Testis (tissue), 3 donors: ENCODE measurements around the gene TMPRSS11D. TPM values are rescaled to one million over a fixed set of nuclear protein-coding genes. Genes with fewer than 3 reads are reported as not detected.

Experiments used
- DNase-seq: peaks from one replicate; pipeline ENCODE4 v3.0.0-alpha.2; 2019
- H3K27ac ChIP-seq, 2 donors: fragments of 200-600 bp; sonication (generic); one replicate each; pipeline ENCODE4 v1.5.1; 2019
- H3K27me3 ChIP-seq: fragments of 200-600 bp; sonication (generic); one replicate; pipeline ENCODE4 v1.5.1; 2019
- H3K36me3 ChIP-seq: fragments of 200-600 bp; sonication (generic); one replicate; pipeline ENCODE4 v1.5.1; 2017; ENCODE audit warnings: low read depth; ENCODE audit errors: missing control alignments
- H3K4me1 ChIP-seq: fragments of 200-600 bp; sonication (generic); one replicate; pipeline ENCODE4 v1.5.1; 2019
- H3K4me3 ChIP-seq, 2 donors: fragments of 200-600 bp; sonication (generic); one replicate each; pipeline ENCODE4 v1.5.1; 2017 to 2019
- H3K9me3 ChIP-seq: fragments of 200-600 bp; sonication (generic); one replicate; pipeline ENCODE4 v1.5.1; 2017
- CTCF ChIP-seq, 3 experiments: fragments of 450-650 bp in 2 of 3; fragments of 200-600 bp in 1 of 3; sonication (generic) in 1 of 3; IDR thresholded peaks; one replicate each; pipeline ENCODE4 v1.5.1; 2016 to 2019; ENCODE audit warnings: antibody characterized with exemption in 3 of 3, mild to moderate bottlenecking in 2 of 3, moderate library complexity in 1 of 3
- POLR2A ChIP-seq: fragments of 450-650 bp; IDR thresholded peaks from one replicate; pipeline ENCODE4 v1.6.1; 2017; ENCODE audit warnings: antibody characterized with exemption, mild to moderate bottlenecking, moderate library complexity
- WGBS, 2 donors: methylation state at CpG; one replicate each; pipeline ENCODE4 v1.1.5; 2018; 5-methylcytosine and 5-hydroxymethylcytosine counted together
- intact Hi-C: fragments of 100-400 bp; cut with DNase I; formaldehyde crosslinking; loops from one replicate; pipeline ENCODE4 v1.15.1; 2023; ENCODE audit warnings: low total_unique reads
- polyA plus RNA-seq: library from polyadenylated mRNA; stranded (reverse); fragments of 350-450 nt; fragmentation: Illumina TruSeq; extraction: RNeasy Lipid Tissue Mini Kit (QIAGEN cat#74804); gene quantifications from one replicate; pipeline ENCODE4 v1.2.3, GENCODE V29; 2014; ENCODE audit warnings: low read depth, low replicate concordance; ENCODE audit not compliant: insufficient read depth
- total RNA-seq, 2 donors: library from RNA; depleted of rRNA; stranded (reverse); fragments of >200 nt; gene quantifications; one replicate each; pipeline ENCODE4 v1.2.3, GENCODE V29; 2016

The TMPRSS11D gene
- total and polyA plus RNA-seq, 3 donors from 2014 or later, result 0.19 to 0.26 TPM; not detected in 1

DNA sequence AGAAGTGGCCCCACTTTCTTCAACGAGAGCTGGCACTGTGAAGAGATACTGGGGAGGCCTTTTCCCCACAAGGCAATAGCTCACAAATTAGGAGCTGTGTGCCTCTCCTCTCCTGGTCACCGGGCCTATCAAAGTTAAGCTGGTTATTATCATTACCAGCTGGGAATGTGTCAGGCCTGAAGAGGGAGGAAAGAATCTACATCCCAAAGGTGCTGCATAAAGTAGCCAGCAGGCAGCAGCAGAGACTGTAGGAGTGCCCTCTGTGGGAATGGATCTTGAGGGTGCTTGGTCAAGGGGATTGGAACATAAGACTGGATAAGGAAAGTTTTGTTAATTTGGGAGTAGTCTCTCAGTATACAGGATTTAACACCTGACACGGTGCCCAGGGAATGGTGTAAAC is 9.1 kb upstream of the TMPRSS11D start:
- no peak overlapping the region for H3K27ac ChIP-seq
- H3K36me3 ChIP-seq, result no peaks in the 10 kb centered on the region
- WGBS, 2 donors, result 51 to 60% methylated on average over 2 to 3 of the region's 3 CpGs
- no peak for TF ChIP-seq CTCF (IDR thresholded peaks at IDR 0.05)
- no peak for TF ChIP-seq POLR2A
- no peaks in the 10 kb centered on the region for H3K4me1 ChIP-seq
- H3K9me3 ChIP-seq, result no peaks in the 10 kb centered on the region
- H3K4me3 ChIP-seq, result no peak overlapping the region
- DNase-seq, result no peak
- intact Hi-C loops, result no loop called here
- H3K27me3 ChIP-seq, result no peaks in the 10 kb centered on the region

DNA sequence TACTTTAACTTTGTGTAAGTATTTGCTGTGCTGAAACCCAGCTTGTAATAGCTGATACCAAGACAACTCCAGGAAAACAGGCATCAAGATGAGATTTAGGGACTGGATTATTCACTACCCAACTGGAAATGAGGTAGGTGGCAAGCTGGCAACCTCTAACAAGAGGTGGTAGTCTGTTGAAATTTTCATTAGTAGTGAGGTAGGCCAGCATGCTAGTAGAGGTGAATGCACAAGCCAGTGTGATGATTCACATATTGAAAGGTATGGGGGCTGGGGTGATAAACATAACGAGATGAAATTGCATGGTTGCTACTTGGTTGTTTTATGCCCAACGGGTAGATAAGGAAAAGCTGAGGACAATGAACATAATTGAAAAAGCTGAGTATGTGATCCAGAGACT is 8.5 kb upstream of the TMPRSS11D start:
- no peak for DNase-seq
- H3K36me3 ChIP-seq, result no peaks in the 10 kb centered on the region
- TF ChIP-seq CTCF (IDR thresholded peaks at IDR 0.05) (no peak), POLR2A (no peak)
- H3K27ac ChIP-seq, result no peak overlapping the region
- H3K27me3 ChIP-seq, result no peaks in the 10 kb centered on the region
- H3K9me3 ChIP-seq, result no peaks in the 10 kb centered on the region
- no peak overlapping the region for H3K4me3 ChIP-seq
- WGBS, 2 donors, result 54 to 73% methylated on average over 2 of the region's 2 CpGs
- intact Hi-C loops, result no loop called here
- no peaks in the 10 kb centered on the region for H3K4me1 ChIP-seq

DNA sequence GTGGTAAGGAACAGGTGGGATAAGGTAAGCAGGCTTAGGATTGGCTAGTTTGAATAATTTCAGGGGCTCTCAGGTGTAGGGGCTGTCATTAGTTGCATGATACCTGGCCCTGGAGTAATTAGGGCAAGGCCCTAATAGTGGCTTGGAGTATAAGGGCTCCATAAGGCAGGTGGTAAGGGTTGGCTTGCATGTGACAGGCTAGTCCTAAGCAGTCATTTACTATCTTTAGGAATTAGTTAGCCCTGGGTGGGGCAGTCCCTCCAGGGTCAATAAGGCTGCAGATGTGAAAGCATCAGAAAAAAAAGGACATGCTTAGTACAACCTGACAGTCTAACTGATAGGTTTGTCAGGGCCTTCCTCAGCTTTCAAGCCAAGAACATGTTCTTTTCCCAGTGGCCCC is 7.8 kb upstream of the TMPRSS11D start:
- no peak for TF ChIP-seq POLR2A
- no peak for TF ChIP-seq CTCF (IDR thresholded peaks at IDR 0.05)
- no peaks in the 10 kb centered on the region for H3K9me3 ChIP-seq
- no peaks in the 10 kb centered on the region for H3K36me3 ChIP-seq
- H3K27ac ChIP-seq, result no peak overlapping the region
- H3K4me3 ChIP-seq, result no peak overlapping the region
- no peak for DNase-seq
- intact Hi-C loops, result no loop called here
- no peaks in the 10 kb centered on the region for H3K4me1 ChIP-seq
- H3K27me3 ChIP-seq, result no peaks in the 10 kb centered on the region

- 80 to 85% methylated on average over 4 of the region's 4 CpGs for WGBS, 2 donors
- Histone ChIP-seq H3K4me3 (no peak overlapping the region), H3K27me3 (no peaks in the 10 kb centered on the region), H3K36me3 (no peaks in the 10 kb centered on the region), H3K9me3 (no peaks in the 10 kb centered on the region), H3K27ac (no peak overlapping the region), H3K4me1 (no peaks in the 10 kb centered on the region)
- DNase-seq, result no peak
- no peak for TF ChIP-seq POLR2A
- no peak for TF ChIP-seq CTCF (IDR thresholded peaks at IDR 0.05)
- intact Hi-C loops, result no loop called here
These were observed 2.5 kb upstream of the TMPRSS11D start for GRCh38 chr4:67886281-67886680.

DNA sequence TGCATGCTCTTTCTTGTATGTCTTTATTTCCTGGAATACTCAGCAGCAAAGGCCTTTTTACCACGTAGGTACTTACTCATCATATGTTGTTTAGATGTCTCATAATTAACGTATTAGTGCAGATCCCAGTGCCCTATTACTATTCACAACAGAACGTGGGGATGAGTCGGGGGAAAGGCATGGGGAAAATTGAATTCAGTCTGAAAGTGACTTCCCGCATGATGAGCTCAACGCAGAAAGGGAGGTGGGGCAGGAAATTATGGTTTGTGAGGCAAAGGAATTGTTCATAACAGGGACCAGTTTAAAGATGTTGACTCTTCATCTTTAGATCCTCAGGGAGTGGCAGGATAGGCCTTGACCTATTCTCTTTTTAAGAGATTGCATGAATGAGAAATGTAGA is 2.0 kb upstream of the TMPRSS11D start:
- H3K4me1 ChIP-seq, result no peaks in the 10 kb centered on the region
- 69 to 84% methylated on average over 6 of the region's 6 CpGs for WGBS, 2 donors

More for the DNA sequence above, 2.0 kb upstream of the TMPRSS11D start:
- Histone ChIP-seq H3K27me3 (no peaks in the 10 kb centered on the region), H3K9me3 (no peaks in the 10 kb centered on the region), H3K27ac (no peak overlapping the region), H3K4me3 (no peak overlapping the region), H3K36me3 (no peaks in the 10 kb centered on the region)
- no peak for DNase-seq
- TF ChIP-seq CTCF (IDR thresholded peaks at IDR 0.05) (no peak), POLR2A (no peak)
- intact Hi-C loops, result no loop called here
